Panc1 (cell line): Measurements from ENCODE around the gene DLX3. TPM values are rescaled to one million over a fixed set of nuclear protein-coding genes. Genes with fewer than 3 reads are reported as not detected.
A peak's percentile ranks its signal among the peaks of the same experiment; 100 is the strongest.

Experiments used
- ATAC-seq: fragments of 200-7000 bp; cut with Tn5 transposase; 2 replicates; pipeline ENCODE4 v1.9.1; 2020; ENCODE audit warnings: mild to moderate bottlenecking, moderate library complexity
- BruUV-seq: library from RNA; stranded (reverse); fragments of 400-500 nt; replicated peaks from 2 replicates; lab custom pipeline; 2021; lab: Mats Ljungman, UMichigan
- CTCF ChIA-PET: fragments of 300-600 bp; sonication (Branson Sonifier 250); formaldehyde crosslinking; loops from one replicate; lab custom pipeline; 2022; ENCODE audit warnings: antibody characterized with exemption; lab: Charles Lee
- POLR2A ChIA-PET: fragments of 300-600 bp; sonication (Branson Sonifier 250); formaldehyde crosslinking; loops from one replicate; lab custom pipeline; 2022; ENCODE audit warnings: antibody characterized with exemption; lab: Charles Lee
- DNase-seq: peaks from one replicate; pipeline ENCODE4 v3.0.0-alpha.2; 2010; ENCODE audit warnings: low read depth, low spot score
- H3K27ac ChIP-seq: 2 replicates; pipeline ENCODE4 v1.5.1; 2011; ENCODE audit warnings: mild to moderate bottlenecking, low read length, inconsistent platforms
- H3K27me3 ChIP-seq: fragments of 200-500 bp; sonication (Bioruptor generic); 2 replicates; pipeline ENCODE4 v1.6.0; 2014; ENCODE audit warnings: low read length, inconsistent platforms; ENCODE audit not compliant: control insufficient read depth, insufficient read depth
- H3K36me3 ChIP-seq: fragments of 200-500 bp; sonication (Bioruptor generic); 2 replicates; pipeline ENCODE4 v1.5.1; 2014; ENCODE audit warnings: inconsistent platforms, mild to moderate bottlenecking, low read length, moderate library complexity; ENCODE audit not compliant: control insufficient read depth, insufficient read depth
- H3K4me1 ChIP-seq: 2 replicates; pipeline ENCODE4 v1.5.1; 2011; ENCODE audit warnings: inconsistent platforms, mild to moderate bottlenecking, low read length, moderate library complexity; ENCODE audit not compliant: control insufficient read depth, insufficient read depth
- H3K4me3 ChIP-seq, 2 experiments: 2 replicates each; pipeline ENCODE4 v1.5.1; 2011 to 2012; ENCODE audit warnings: low read depth in 2 of 2, low read length in 2 of 2, mild to moderate bottlenecking in 2 of 2, inconsistent platforms in 1 of 2, moderate library complexity in 1 of 2
- H3K9me3 ChIP-seq: fragments of 200-500 bp; sonication (Bioruptor generic); 2 replicates; pipeline ENCODE4 v1.5.1; 2014; ENCODE audit warnings: low read depth, mild to moderate bottlenecking, inconsistent platforms, low read length, moderate library complexity; ENCODE audit not compliant: control insufficient read depth, insufficient read depth
- POLR2AphosphoS5 ChIP-seq: IDR thresholded peaks from 2 replicates; pipeline ENCODE4 v1.6.1; 2012; ENCODE audit warnings: mild to moderate bottlenecking, low read depth, low read length, moderate library complexity
- SIN3A ChIP-seq: IDR thresholded peaks from 2 replicates; pipeline ENCODE4 v1.6.1; 2012; ENCODE audit warnings: low read depth, mild to moderate bottlenecking, low read length, moderate library complexity, borderline replicate concordance; ENCODE audit not compliant: insufficient read depth
- TCF7L2 ChIP-seq: IDR thresholded peaks from 2 replicates; pipeline ENCODE4 v1.6.1; 2011; ENCODE audit warnings: mild to moderate bottlenecking, low read depth, low read length, inconsistent platforms
- in situ Hi-C: cut with HindIII; loops from 2 replicates; pipeline ENCODE4 v1.10.0; 2016; ENCODE audit warnings: low sequenced_read_pairs, low pct_unique_long_range_greater_than_20kb
- intact Hi-C: fragments of 100-400 bp; cut with micrococcal nuclease; formaldehyde crosslinking; loops from one replicate; pipeline ENCODE4 v1.10.0; 2022; ENCODE audit not compliant: unreplicated experiment
- total RNA-seq: library from RNA; stranded (reverse); gene quantifications from one replicate; pipeline ENCODE4 v1.2.1, GENCODE V29; 2021; ENCODE audit not compliant: unreplicated experiment
- TF ChIP-seq, protein P1 (sequence below), 2 experiments: IDR thresholded peaks; 2 replicates each; pipeline ENCODE4 v1.6.1; 2011 to 2012; ENCODE audit warnings: low read depth in 2 of 2, control low read depth in 1 of 2, low read length in 1 of 2, mild to moderate bottlenecking in 1 of 2, moderate library complexity in 1 of 2; ENCODE audit not compliant: insufficient read depth in 1 of 2
- TF ChIP-seq, protein P2 (sequence below): fragments of 450-650 bp; IDR thresholded peaks from 2 replicates; pipeline ENCODE4 v1.5.1; 2017; ENCODE audit warnings: mild to moderate bottlenecking

Gene DLX3
- total RNA-seq, 1 experiment from 2014 or later = 2.9 TPM

DNA sequence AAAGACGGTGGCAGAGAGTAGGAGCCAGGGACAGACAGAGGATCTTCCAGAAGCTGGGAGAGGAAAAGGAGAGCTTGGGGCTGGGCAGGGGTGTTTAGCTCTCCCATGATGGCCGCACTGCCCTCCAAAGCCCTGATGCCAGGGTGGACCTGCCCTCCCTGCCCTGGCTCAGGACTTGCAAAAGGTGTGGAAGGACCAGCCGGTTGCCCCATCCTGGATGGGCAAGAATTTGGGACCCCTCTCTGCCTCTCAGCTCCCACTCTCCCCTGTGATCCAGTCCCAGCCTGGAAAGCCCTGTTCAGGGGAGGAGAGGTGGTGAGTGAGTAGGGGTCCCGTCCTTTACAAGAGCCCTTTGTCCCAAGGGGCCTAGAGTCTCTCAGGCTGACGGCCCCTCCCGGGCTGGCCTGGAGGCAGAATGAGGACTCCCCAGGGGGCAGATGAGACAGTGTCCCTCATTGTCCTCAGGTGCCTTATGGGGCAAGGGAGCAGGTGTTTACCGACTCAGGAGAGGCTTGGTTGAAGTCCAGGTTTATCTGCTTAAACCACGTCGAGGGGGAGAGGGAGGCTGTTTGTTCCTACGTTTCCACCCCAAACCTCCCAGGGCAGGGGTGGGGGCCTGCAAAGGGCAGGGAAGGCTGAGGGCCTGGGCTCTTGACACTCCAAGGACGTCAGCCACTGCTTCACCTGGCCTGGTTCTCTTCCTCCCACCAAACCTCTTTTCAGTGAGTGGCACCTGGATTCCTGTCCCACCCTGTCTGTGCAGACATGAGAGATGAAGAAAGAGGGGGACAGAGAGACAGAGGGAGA is 41.6 kb upstream of the DLX3 start:
- H3K9me3 ChIP-seq = no peaks in the 10 kb centered on the region
- intact Hi-C loops = no loop called here
- H3K27me3 ChIP-seq = no peaks in the 10 kb centered on the region
- peaks cover 36% of the 10 kb centered on the region for H3K4me1 ChIP-seq
- POLR2A ChIA-PET = no interaction called here
- no peaks in the 10 kb centered on the region for H3K36me3 ChIP-seq
- H3K27ac ChIP-seq = peak overlapping the region; percentile 65
- BruUV-seq = no TSS peak
- no peak overlapping the region for H3K4me3 ChIP-seq
- no peak; the same call in 1 of the 2 replicates for ATAC-seq
- CTCF ChIA-PET = interaction anchor here (0.9 kb wide), 1 partner anchor 466 kb away, joined by 3 read pairs; no protein-coding TSS in a partner anchor
- TF ChIP-seq TCF7L2 (no peak), POLR2AphosphoS5 (no peak), SIN3A (no peak)
- TF ChIP-seq, protein P1, sequence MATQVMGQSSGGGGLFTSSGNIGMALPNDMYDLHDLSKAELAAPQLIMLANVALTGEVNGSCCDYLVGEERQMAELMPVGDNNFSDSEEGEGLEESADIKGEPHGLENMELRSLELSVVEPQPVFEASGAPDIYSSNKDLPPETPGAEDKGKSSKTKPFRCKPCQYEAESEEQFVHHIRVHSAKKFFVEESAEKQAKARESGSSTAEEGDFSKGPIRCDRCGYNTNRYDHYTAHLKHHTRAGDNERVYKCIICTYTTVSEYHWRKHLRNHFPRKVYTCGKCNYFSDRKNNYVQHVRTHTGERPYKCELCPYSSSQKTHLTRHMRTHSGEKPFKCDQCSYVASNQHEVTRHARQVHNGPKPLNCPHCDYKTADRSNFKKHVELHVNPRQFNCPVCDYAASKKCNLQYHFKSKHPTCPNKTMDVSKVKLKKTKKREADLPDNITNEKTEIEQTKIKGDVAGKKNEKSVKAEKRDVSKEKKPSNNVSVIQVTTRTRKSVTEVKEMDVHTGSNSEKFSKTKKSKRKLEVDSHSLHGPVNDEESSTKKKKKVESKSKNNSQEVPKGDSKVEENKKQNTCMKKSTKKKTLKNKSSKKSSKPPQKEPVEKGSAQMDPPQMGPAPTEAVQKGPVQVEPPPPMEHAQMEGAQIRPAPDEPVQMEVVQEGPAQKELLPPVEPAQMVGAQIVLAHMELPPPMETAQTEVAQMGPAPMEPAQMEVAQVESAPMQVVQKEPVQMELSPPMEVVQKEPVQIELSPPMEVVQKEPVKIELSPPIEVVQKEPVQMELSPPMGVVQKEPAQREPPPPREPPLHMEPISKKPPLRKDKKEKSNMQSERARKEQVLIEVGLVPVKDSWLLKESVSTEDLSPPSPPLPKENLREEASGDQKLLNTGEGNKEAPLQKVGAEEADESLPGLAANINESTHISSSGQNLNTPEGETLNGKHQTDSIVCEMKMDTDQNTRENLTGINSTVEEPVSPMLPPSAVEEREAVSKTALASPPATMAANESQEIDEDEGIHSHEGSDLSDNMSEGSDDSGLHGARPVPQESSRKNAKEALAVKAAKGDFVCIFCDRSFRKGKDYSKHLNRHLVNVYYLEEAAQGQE (IDR thresholded peaks at IDR 0.05; ENCODE audit: insufficient read depth in 1 of 2, low read depth in 2 of 2, low read length in 1 of 2) = no peak
- TF ChIP-seq, protein P2, sequence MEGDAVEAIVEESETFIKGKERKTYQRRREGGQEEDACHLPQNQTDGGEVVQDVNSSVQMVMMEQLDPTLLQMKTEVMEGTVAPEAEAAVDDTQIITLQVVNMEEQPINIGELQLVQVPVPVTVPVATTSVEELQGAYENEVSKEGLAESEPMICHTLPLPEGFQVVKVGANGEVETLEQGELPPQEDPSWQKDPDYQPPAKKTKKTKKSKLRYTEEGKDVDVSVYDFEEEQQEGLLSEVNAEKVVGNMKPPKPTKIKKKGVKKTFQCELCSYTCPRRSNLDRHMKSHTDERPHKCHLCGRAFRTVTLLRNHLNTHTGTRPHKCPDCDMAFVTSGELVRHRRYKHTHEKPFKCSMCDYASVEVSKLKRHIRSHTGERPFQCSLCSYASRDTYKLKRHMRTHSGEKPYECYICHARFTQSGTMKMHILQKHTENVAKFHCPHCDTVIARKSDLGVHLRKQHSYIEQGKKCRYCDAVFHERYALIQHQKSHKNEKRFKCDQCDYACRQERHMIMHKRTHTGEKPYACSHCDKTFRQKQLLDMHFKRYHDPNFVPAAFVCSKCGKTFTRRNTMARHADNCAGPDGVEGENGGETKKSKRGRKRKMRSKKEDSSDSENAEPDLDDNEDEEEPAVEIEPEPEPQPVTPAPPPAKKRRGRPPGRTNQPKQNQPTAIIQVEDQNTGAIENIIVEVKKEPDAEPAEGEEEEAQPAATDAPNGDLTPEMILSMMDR = no peak
- in situ Hi-C loops = no loop called here
- no peak for DNase-seq

DNA sequence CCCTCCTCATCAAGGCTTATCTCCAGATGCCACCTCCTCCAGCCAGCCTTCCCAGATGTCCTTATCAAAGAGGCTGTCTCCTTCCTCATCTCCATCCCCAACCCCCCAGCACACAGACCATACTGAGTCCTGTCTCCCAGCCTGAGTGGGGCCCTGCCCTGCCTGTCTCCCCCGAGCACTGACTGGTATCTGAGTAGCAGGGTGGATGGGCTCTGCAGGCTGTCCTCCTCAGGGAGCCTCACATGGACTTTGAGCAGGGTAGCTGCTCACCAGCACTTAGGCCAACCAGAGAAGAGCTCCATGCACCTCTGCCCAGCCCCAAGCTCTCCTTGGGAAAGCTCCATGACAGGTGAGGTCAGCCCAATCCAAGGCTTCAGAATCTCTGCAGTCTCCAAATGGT is 40.9 kb upstream of the DLX3 start:
- H3K27me3 ChIP-seq = no peaks in the 10 kb centered on the region
- BruUV-seq = no TSS peak
- peaks cover 36% of the 10 kb centered on the region for H3K4me1 ChIP-seq
- H3K9me3 ChIP-seq = no peaks in the 10 kb centered on the region
- no peak overlapping the region for H3K4me3 ChIP-seq
- H3K36me3 ChIP-seq = no peaks in the 10 kb centered on the region
- CTCF ChIA-PET = interaction anchor here (0.9 kb wide), 1 partner anchor 466 kb away, joined by 3 read pairs; no protein-coding TSS in a partner anchor
- in situ Hi-C loops = no loop called here
- DNase-seq (no peak), ATAC-seq (no peak; the same call in 1 of the 2 replicates)
- POLR2A ChIA-PET = no interaction called here
- peak overlapping the region; percentile 65 for H3K27ac ChIP-seq
- TF ChIP-seq, protein P1 (IDR thresholded peaks at IDR 0.05; ENCODE audit: insufficient read depth in 1 of 2, low read depth in 2 of 2, low read length in 1 of 2) = no peak
- TF ChIP-seq, protein P2 = no peak
- intact Hi-C loops = no loop called here
